ENCODE results near the gene PTPN2. TPM values are rescaled to one million over a fixed set of nuclear protein-coding genes. Genes with fewer than 3 reads are reported as not detected.

The PTPN2 gene
- polyA plus RNA-seq, 2 donors, result 18.9 to 20.7 TPM

GRCh38 chr18:12838178-12838634, 45.8 kb downstream of the PTPN2 start:
- H3K4me1 ChIP-seq (ENCODE audit: control insufficient read depth in 2 of 2, insufficient read depth in 2 of 2, low read length in 1 of 2), result peaks cover 4% of the 10 kb centered on the region in 2 donors
- H3K27ac ChIP-seq (ENCODE audit: low read depth in 2 of 2, low read length in 1 of 2), result peak overlapping the region; percentile 70 to 84
- H3K4me3 ChIP-seq (ENCODE audit: low read depth in 1 of 2, low read length in 2 of 2), result no peak overlapping the region
- WGBS, 2 donors, result 23 to 37% methylated on average over 4 of the region's 4 CpGs
- no peaks in the 10 kb centered on the region for H3K27me3 ChIP-seq (ENCODE audit: control insufficient read depth in 1 of 2, insufficient read depth in 2 of 2, low read length in 2 of 2)
- H3K9me3 ChIP-seq (ENCODE audit: control insufficient read depth in 2 of 2, insufficient read depth in 1 of 2, low read depth in 1 of 2, low read length in 1 of 2), result no peaks in the 10 kb centered on the region
- H3K36me3 ChIP-seq (ENCODE audit: control insufficient read depth in 2 of 2, insufficient read depth in 2 of 2, low read length in 1 of 2), result peaks cover 0 to 2% of the 10 kb centered on the region in 2 donors

- H3K4me3 ChIP-seq (ENCODE audit: low read depth in 1 of 2, low read length in 2 of 2), result no peak overlapping the region
- no peaks in the 10 kb centered on the region for H3K27me3 ChIP-seq (ENCODE audit: control insufficient read depth in 1 of 2, insufficient read depth in 2 of 2, low read length in 2 of 2)
- H3K4me1 ChIP-seq (ENCODE audit: control insufficient read depth in 2 of 2, insufficient read depth in 2 of 2, low read length in 1 of 2), result peaks cover 4% of the 10 kb centered on the region in 2 donors
- H3K27ac ChIP-seq (ENCODE audit: low read depth in 2 of 2, low read length in 1 of 2), result no peak overlapping the region
- H3K9me3 ChIP-seq (ENCODE audit: control insufficient read depth in 2 of 2, insufficient read depth in 1 of 2, low read depth in 1 of 2, low read length in 1 of 2), result no peaks in the 10 kb centered on the region
- peaks cover 0 to 2% of the 10 kb centered on the region in 2 donors for H3K36me3 ChIP-seq (ENCODE audit: control insufficient read depth in 2 of 2, insufficient read depth in 2 of 2, low read length in 1 of 2)
Observed at GRCh38 chr18:12837747-12838146, 46.3 kb downstream of the PTPN2 start.

GRCh38 chr18:12836551-12836950, 47.5 kb downstream of the PTPN2 start:
- Histone ChIP-seq H3K36me3 (ENCODE audit: control insufficient read depth in 2 of 2, insufficient read depth in 2 of 2, low read length in 1 of 2) (peaks cover 0 to 2% of the 10 kb centered on the region in 2 donors), H3K27ac (ENCODE audit: low read depth in 2 of 2, low read length in 1 of 2) (no peak overlapping the region), H3K4me1 (ENCODE audit: control insufficient read depth in 2 of 2, insufficient read depth in 2 of 2, low read length in 1 of 2) (peaks cover 4% of the 10 kb centered on the region in 2 donors), H3K9me3 (ENCODE audit: control insufficient read depth in 2 of 2, insufficient read depth in 1 of 2, low read depth in 1 of 2, low read length in 1 of 2) (no peaks in the 10 kb centered on the region), H3K4me3 (ENCODE audit: low read depth in 1 of 2, low read length in 2 of 2) (no peak overlapping the region), H3K27me3 (ENCODE audit: control insufficient read depth in 1 of 2, insufficient read depth in 2 of 2, low read length in 2 of 2) (no peaks in the 10 kb centered on the region)
- WGBS, 2 donors, result 76 to 79% methylated on average over 5 of the region's 5 CpGs

DNA sequence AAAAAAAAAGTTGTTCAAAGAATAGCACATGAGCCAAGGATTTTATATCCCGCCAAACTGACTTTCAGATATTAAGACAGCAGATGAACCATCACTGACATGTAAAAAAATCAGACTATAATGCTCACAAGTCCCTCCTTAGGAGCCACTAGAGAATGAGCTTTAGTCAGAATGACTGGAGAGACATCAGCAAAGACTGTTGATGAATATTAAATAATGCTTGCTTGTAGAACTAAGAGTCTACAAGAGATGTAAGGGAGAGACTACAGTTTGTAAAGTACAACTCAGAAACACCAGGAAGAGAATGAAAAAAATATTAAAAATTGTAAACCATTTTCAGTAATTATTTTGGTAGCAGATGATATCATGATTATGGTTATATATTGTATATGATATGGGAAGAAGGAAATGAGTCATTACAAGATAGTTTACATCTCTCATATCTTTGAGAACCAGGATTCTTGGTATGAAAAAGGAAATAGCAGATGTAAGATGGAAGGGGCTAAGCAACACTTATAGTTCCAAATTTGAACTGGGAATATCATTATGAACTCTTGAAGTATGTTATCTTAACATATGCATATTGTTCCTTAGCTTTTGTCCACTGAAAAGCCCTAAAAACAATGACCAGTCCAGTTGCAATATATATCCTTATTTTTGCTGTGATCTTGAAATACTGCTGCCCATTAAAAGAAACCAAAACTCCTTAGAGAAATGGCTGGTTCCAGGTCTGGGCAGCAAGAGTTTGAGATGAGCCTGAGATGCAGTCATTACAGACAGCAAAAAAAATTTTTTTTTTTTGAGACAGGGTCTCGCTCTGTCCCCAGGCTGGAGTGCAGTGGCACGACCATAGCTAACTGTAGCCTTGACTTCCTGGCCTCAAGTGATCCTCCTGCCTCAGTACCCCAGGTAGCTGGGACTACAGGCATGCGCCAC, 55.7 kb downstream of the PTPN2 start:
- 98% methylated on average over 4 of the region's 4 CpGs for WGBS, 2 donors
- Histone ChIP-seq H3K4me3 (ENCODE audit: low read depth in 1 of 2, low read length in 2 of 2) (no peak overlapping the region), H3K4me1 (ENCODE audit: control insufficient read depth in 2 of 2, insufficient read depth in 2 of 2, low read length in 1 of 2) (no peaks in the 10 kb centered on the region), H3K36me3 (ENCODE audit: control insufficient read depth in 2 of 2, insufficient read depth in 2 of 2, low read length in 1 of 2) (peaks cover 0 to 2% of the 10 kb centered on the region in 2 donors), H3K27me3 (ENCODE audit: control insufficient read depth in 1 of 2, insufficient read depth in 2 of 2, low read length in 2 of 2) (no peaks in the 10 kb centered on the region), H3K27ac (ENCODE audit: low read depth in 2 of 2, low read length in 1 of 2) (no peak overlapping the region), H3K9me3 (ENCODE audit: control insufficient read depth in 2 of 2, insufficient read depth in 1 of 2, low read depth in 1 of 2, low read length in 1 of 2) (peaks cover 2% of the 10 kb centered on the region in 2 donors)

DNA sequence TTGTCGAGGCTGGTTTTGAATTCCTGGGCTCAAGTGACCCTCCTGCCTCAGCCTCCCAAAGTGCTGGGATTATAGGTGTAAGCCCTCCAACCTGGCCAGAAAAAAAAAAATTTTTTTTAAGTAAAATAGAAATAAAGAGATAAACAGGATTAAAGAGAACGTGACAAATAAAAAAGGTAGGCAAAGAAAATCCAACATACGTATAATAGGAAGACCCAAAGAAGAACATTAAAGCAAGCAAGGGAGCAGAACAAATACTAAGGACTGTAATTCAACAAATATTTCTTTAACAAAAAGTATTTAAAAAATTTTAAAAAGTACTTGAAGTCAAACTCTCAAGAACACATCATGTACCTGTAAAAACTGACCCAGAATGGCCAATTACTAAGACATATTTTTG, 56.4 kb downstream of the PTPN2 start:
- Histone ChIP-seq H3K27me3 (ENCODE audit: control insufficient read depth in 1 of 2, insufficient read depth in 2 of 2, low read length in 2 of 2) (no peaks in the 10 kb centered on the region), H3K4me3 (ENCODE audit: low read depth in 1 of 2, low read length in 2 of 2) (no peak overlapping the region), H3K27ac (ENCODE audit: low read depth in 2 of 2, low read length in 1 of 2) (no peak overlapping the region), H3K4me1 (ENCODE audit: control insufficient read depth in 2 of 2, insufficient read depth in 2 of 2, low read length in 1 of 2) (no peaks in the 10 kb centered on the region), H3K9me3 (ENCODE audit: control insufficient read depth in 2 of 2, insufficient read depth in 1 of 2, low read depth in 1 of 2, low read length in 1 of 2) (peaks cover 2% of the 10 kb centered on the region in 2 donors), H3K36me3 (ENCODE audit: control insufficient read depth in 2 of 2, insufficient read depth in 2 of 2, low read length in 1 of 2) (peaks cover 0 to 2% of the 10 kb centered on the region in 2 donors)
- WGBS, 2 donors, result 98% methylated on average over 3 of the region's 3 CpGs

- no peak overlapping the region for H3K4me3 ChIP-seq (ENCODE audit: low read depth in 1 of 2, low read length in 2 of 2)
- no peaks in the 10 kb centered on the region for H3K27me3 ChIP-seq (ENCODE audit: control insufficient read depth in 1 of 2, insufficient read depth in 2 of 2, low read length in 2 of 2)
- no peak overlapping the region for H3K27ac ChIP-seq (ENCODE audit: low read depth in 2 of 2, low read length in 1 of 2)
- H3K4me1 ChIP-seq (ENCODE audit: control insufficient read depth in 2 of 2, insufficient read depth in 2 of 2, low read length in 1 of 2), result no peaks in the 10 kb centered on the region
- H3K9me3 ChIP-seq (ENCODE audit: control insufficient read depth in 2 of 2, insufficient read depth in 1 of 2, low read depth in 1 of 2, low read length in 1 of 2), result peaks cover 2% of the 10 kb centered on the region in 2 donors
- WGBS, 2 donors, result 83 to 84% methylated on average over 2 of the region's 2 CpGs
- H3K36me3 ChIP-seq (ENCODE audit: control insufficient read depth in 2 of 2, insufficient read depth in 2 of 2, low read length in 1 of 2), result peaks cover 0 to 4% of the 10 kb centered on the region in 2 donors
Observed at GRCh38 chr18:12825230-12825629, 58.8 kb downstream of the PTPN2 start.

GRCh38 chr18:12823892-12824291, 60.1 kb downstream of the PTPN2 start:
- peaks cover 0 to 2% of the 10 kb centered on the region in 2 donors for H3K9me3 ChIP-seq (ENCODE audit: control insufficient read depth in 2 of 2, insufficient read depth in 1 of 2, low read depth in 1 of 2, low read length in 1 of 2)
- H3K27ac ChIP-seq (ENCODE audit: low read depth in 2 of 2, low read length in 1 of 2), result no peak overlapping the region
- no peaks in the 10 kb centered on the region for H3K4me1 ChIP-seq (ENCODE audit: control insufficient read depth in 2 of 2, insufficient read depth in 2 of 2, low read length in 1 of 2)
- 85 to 91% methylated on average over 2 of the region's 2 CpGs for WGBS, 2 donors
- peaks cover 0 to 4% of the 10 kb centered on the region in 2 donors for H3K36me3 ChIP-seq (ENCODE audit: control insufficient read depth in 2 of 2, insufficient read depth in 2 of 2, low read length in 1 of 2)
- H3K27me3 ChIP-seq (ENCODE audit: control insufficient read depth in 1 of 2, insufficient read depth in 2 of 2, low read length in 2 of 2), result no peaks in the 10 kb centered on the region
- no peak overlapping the region for H3K4me3 ChIP-seq (ENCODE audit: low read depth in 1 of 2, low read length in 2 of 2)

DNA sequence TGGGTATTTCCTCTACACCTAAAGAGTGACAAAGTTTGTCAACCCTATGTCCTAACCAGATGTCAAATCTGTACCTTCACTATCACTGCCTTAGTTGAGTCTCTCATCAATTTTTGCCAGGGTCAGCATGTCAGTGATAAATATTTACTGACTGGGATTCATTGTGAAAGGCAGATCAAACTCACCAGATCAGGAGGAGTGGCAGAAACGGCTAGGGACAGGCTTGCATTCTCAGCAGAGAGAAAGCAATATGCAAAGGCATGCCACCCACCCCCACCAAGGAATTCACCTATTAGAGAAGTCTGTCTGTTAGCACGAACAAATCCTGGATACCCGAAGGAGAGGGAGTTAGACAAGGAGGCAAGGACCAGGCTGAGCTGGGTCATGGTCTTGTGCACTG, 62.6 kb downstream of the PTPN2 start:
- no peaks in the 10 kb centered on the region for H3K4me1 ChIP-seq (ENCODE audit: control insufficient read depth in 2 of 2, insufficient read depth in 2 of 2, low read length in 1 of 2)
- no peak overlapping the region for H3K27ac ChIP-seq (ENCODE audit: low read depth in 2 of 2, low read length in 1 of 2)
- no peak overlapping the region for H3K4me3 ChIP-seq (ENCODE audit: low read depth in 1 of 2, low read length in 2 of 2)
- no peaks in the 10 kb centered on the region for H3K9me3 ChIP-seq (ENCODE audit: control insufficient read depth in 2 of 2, insufficient read depth in 1 of 2, low read depth in 1 of 2, low read length in 1 of 2)
- no peaks in the 10 kb centered on the region for H3K27me3 ChIP-seq (ENCODE audit: control insufficient read depth in 1 of 2, insufficient read depth in 2 of 2, low read length in 2 of 2)
- WGBS, 2 donors, result 72 to 73% methylated on average over 3 of the region's 3 CpGs
- H3K36me3 ChIP-seq (ENCODE audit: control insufficient read depth in 2 of 2, insufficient read depth in 2 of 2, low read length in 1 of 2), result peaks cover 0 to 2% of the 10 kb centered on the region in 2 donors

DNA sequence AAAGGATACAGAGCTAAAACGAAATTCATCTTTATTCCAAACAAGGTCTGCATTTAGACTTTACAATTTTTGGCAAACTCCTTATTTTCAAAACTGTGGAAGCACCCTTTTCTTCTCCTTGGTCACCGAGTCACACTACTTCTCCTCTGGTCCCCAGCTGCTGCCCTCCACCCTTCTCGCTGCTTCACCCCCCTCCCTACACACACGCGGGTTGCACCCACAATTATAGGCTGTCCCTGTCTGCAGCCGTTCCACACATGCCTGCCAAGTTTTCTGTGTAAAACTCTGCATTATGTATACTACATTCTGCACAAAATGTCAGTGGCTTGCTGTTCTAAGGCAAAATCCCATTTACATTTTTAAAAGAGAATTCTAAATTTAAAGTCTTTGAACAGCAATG, 63.5 kb downstream of the PTPN2 start:
- no peak overlapping the region for H3K4me3 ChIP-seq (ENCODE audit: low read depth in 1 of 2, low read length in 2 of 2)

DNA sequence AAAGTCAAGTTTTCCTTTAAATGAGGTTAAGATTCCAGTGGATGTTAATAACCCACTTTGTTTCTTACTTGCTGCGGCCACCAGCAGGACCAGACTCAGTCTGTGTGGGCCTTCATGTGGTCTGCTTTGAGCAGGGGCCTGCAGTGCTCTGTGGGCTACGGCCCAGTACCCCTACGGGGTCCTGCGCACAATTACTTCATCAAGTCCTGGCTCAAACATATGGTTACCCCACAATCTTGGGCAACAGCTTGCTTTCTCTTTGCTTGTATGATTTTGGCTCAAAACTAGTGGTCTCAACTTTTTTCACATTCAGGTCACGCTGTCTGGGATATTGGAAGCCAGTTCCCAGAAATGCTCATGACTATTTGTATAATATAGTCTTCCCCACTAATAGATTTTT, 64.2 kb downstream of the PTPN2 start:
- no peaks in the 10 kb centered on the region for H3K9me3 ChIP-seq (ENCODE audit: control insufficient read depth in 2 of 2, insufficient read depth in 1 of 2, low read depth in 1 of 2, low read length in 1 of 2)

More for the DNA sequence above, 63.5 kb downstream of the PTPN2 start:
- peaks cover 0 to 7% of the 10 kb centered on the region in 2 donors for H3K36me3 ChIP-seq (ENCODE audit: control insufficient read depth in 2 of 2, insufficient read depth in 2 of 2, low read length in 1 of 2)
- H3K4me1 ChIP-seq (ENCODE audit: control insufficient read depth in 2 of 2, insufficient read depth in 2 of 2, low read length in 1 of 2), result no peaks in the 10 kb centered on the region
- H3K27ac ChIP-seq (ENCODE audit: low read depth in 2 of 2, low read length in 1 of 2), result no peak overlapping the region
- 61 to 64% methylated on average over 6 of the region's 6 CpGs for WGBS, 2 donors
- no peaks in the 10 kb centered on the region for H3K9me3 ChIP-seq (ENCODE audit: control insufficient read depth in 2 of 2, insufficient read depth in 1 of 2, low read depth in 1 of 2, low read length in 1 of 2)
- H3K27me3 ChIP-seq (ENCODE audit: control insufficient read depth in 1 of 2, insufficient read depth in 2 of 2, low read length in 2 of 2), result no peaks in the 10 kb centered on the region

More for the DNA sequence above, 64.2 kb downstream of the PTPN2 start:
- WGBS, 2 donors, result 80 to 82% methylated on average over 5 of the region's 5 CpGs
- Histone ChIP-seq H3K27me3 (ENCODE audit: control insufficient read depth in 1 of 2, insufficient read depth in 2 of 2, low read length in 2 of 2) (no peaks in the 10 kb centered on the region), H3K36me3 (ENCODE audit: control insufficient read depth in 2 of 2, insufficient read depth in 2 of 2, low read length in 1 of 2) (peaks cover 0 to 7% of the 10 kb centered on the region in 2 donors), H3K27ac (ENCODE audit: low read depth in 2 of 2, low read length in 1 of 2) (no peak overlapping the region), H3K4me1 (ENCODE audit: control insufficient read depth in 2 of 2, insufficient read depth in 2 of 2, low read length in 1 of 2) (no peaks in the 10 kb centered on the region), H3K4me3 (ENCODE audit: low read depth in 1 of 2, low read length in 2 of 2) (no peak overlapping the region)
